Activated naive CD8-positive, alpha-beta T cell treated with anti-CD3 and anti-CD28 coated beads for 36 hours (primary cell): ENCODE data around the gene SSBP3. TPM values are rescaled to one million over a fixed set of nuclear protein-coding genes. Genes with fewer than 3 reads are reported as not detected.
"Not testable (repeated sequence)": the region's sequence is repeated elsewhere in the genome, so short reads cannot be mapped to it uniquely, and the experiment has no call there.

Experiments
- DNase-seq: peaks from one replicate; pipeline ENCODE4 v3.0.0; 2021
- H3K27ac Mint-ChIP-seq: one replicate; pipeline ENCODE4 v1.8.0; 2022; ENCODE audit warnings: mild to moderate bottlenecking, moderate library complexity, mixed read lengths
- H3K27me3 Mint-ChIP-seq: one replicate; pipeline ENCODE4 v1.8.0; 2022; ENCODE audit warnings: mild to moderate bottlenecking, mixed read lengths
- H3K36me3 Mint-ChIP-seq: one replicate; pipeline ENCODE4 v1.8.0; 2021; ENCODE audit warnings: mild to moderate bottlenecking, mixed read lengths
- H3K4me1 Mint-ChIP-seq: one replicate; pipeline ENCODE4 v1.8.0; 2021; ENCODE audit warnings: mixed read lengths
- H3K4me3 Mint-ChIP-seq: one replicate; pipeline ENCODE4 v1.8.0; 2022; ENCODE audit warnings: mild to moderate bottlenecking, moderate library complexity, mixed read lengths
- H3K9me3 Mint-ChIP-seq: one replicate; pipeline ENCODE4 v1.8.0; 2022; ENCODE audit warnings: mixed read lengths
- total RNA-seq, 2 experiments: library from RNA; stranded (reverse); gene quantifications; one replicate each; pipeline ENCODE4 v1.2.3, GENCODE V29; 2021

SSBP3 gene
- total RNA-seq, 2 experiments from 2014 or later, result 62.8 to 65.4 TPM

GRCh38 chr1:54222711-54223110 is 183.5 kb downstream of the SSBP3 start:
- Mint-ChIP-seq H3K27ac (no peak overlapping the region), H3K4me3 (no peak overlapping the region), H3K27me3 (no peaks in the 10 kb centered on the region), H3K9me3 (no peaks in the 10 kb centered on the region), H3K36me3 (peaks cover 6% of the 10 kb centered on the region), H3K4me1 (peaks cover 5% of the 10 kb centered on the region)
- DNase-seq, result no peak

GRCh38 chr1:54221867-54222484 is 184.2 kb downstream of the SSBP3 start:
- Mint-ChIP-seq H3K27me3 (no peaks in the 10 kb centered on the region), H3K27ac (peak overlapping the region; percentile 11), H3K4me3 (no peak overlapping the region), H3K9me3 (no peaks in the 10 kb centered on the region), H3K36me3 (peaks cover 12% of the 10 kb centered on the region), H3K4me1 (peaks cover 4% of the 10 kb centered on the region)
- no peak for DNase-seq

GRCh38 chr1:54221113-54221834 is 184.9 kb downstream of the SSBP3 start:
- Mint-ChIP-seq H3K9me3 (no peaks in the 10 kb centered on the region), H3K27me3 (no peaks in the 10 kb centered on the region), H3K4me3 (no peak overlapping the region), H3K27ac (peak overlapping the region; percentile 64), H3K36me3 (peaks cover 19% of the 10 kb centered on the region), H3K4me1 (peaks cover 7% of the 10 kb centered on the region)
- no peak for DNase-seq

GRCh38 chr1:54220004-54220811 is 186.0 kb downstream of the SSBP3 start:
- no peak for DNase-seq
- peak overlapping the region; percentile 64 for H3K27ac Mint-ChIP-seq
- H3K4me1 Mint-ChIP-seq, result peaks cover 7% of the 10 kb centered on the region
- H3K36me3 Mint-ChIP-seq, result peaks cover 20% of the 10 kb centered on the region
- H3K27me3 Mint-ChIP-seq, result no peaks in the 10 kb centered on the region
- H3K4me3 Mint-ChIP-seq, result no peak overlapping the region
- no peaks in the 10 kb centered on the region for H3K9me3 Mint-ChIP-seq

- H3K4me3 Mint-ChIP-seq, result no peak overlapping the region
- H3K9me3 Mint-ChIP-seq, result no peaks in the 10 kb centered on the region
- no peaks in the 10 kb centered on the region for H3K27me3 Mint-ChIP-seq
- DNase-seq, result no peak
- H3K4me1 Mint-ChIP-seq, result peaks cover 7% of the 10 kb centered on the region
- peak overlapping the region; percentile 64 for H3K27ac Mint-ChIP-seq
- H3K36me3 Mint-ChIP-seq, result peaks cover 20% of the 10 kb centered on the region
These were observed 186.5 kb downstream of the SSBP3 start for GRCh38 chr1:54219688-54220003.

GRCh38 chr1:54218883-54219687 is 187.1 kb downstream of the SSBP3 start:
- Mint-ChIP-seq H3K4me1 (peaks cover 7% of the 10 kb centered on the region), H3K4me3 (no peak overlapping the region), H3K27me3 (no peaks in the 10 kb centered on the region), H3K27ac (peak overlapping the region; percentile 73), H3K36me3 (peaks cover 20% of the 10 kb centered on the region), H3K9me3 (no peaks in the 10 kb centered on the region)
- DNase-seq, result no peak

- no peaks in the 10 kb centered on the region for H3K9me3 Mint-ChIP-seq
- peaks cover 5% of the 10 kb centered on the region for H3K4me1 Mint-ChIP-seq
- no peak for DNase-seq
- H3K36me3 Mint-ChIP-seq, result peaks cover 35% of the 10 kb centered on the region
- H3K4me3 Mint-ChIP-seq, result no peak overlapping the region
- no peak overlapping the region for H3K27ac Mint-ChIP-seq
- no peaks in the 10 kb centered on the region for H3K27me3 Mint-ChIP-seq
These were observed 190.7 kb downstream of the SSBP3 start for GRCh38 chr1:54215523-54215922.

GRCh38 chr1:54212872-54213271 is 193.3 kb downstream of the SSBP3 start:
- H3K4me1 Mint-ChIP-seq, result peaks cover 5% of the 10 kb centered on the region
- no peaks in the 10 kb centered on the region for H3K9me3 Mint-ChIP-seq
- DNase-seq, result no peak
- H3K36me3 Mint-ChIP-seq, result peaks cover 42% of the 10 kb centered on the region
- no peaks in the 10 kb centered on the region for H3K27me3 Mint-ChIP-seq
- no peak overlapping the region for H3K4me3 Mint-ChIP-seq
- no peak overlapping the region for H3K27ac Mint-ChIP-seq

- Mint-ChIP-seq H3K4me1 (peaks cover 12% of the 10 kb centered on the region), H3K36me3 (peaks cover 45% of the 10 kb centered on the region)
- not testable (repeated sequence) for DNase-seq, H3K9me3 Mint-ChIP-seq, H3K27me3 Mint-ChIP-seq, H3K27ac Mint-ChIP-seq, H3K4me3 Mint-ChIP-seq
These were observed 198.3 kb downstream of the SSBP3 start for GRCh38 chr1:54207896-54208295.

- Mint-ChIP-seq H3K9me3 (no peaks in the 10 kb centered on the region), H3K4me1 (peaks cover 17% of the 10 kb centered on the region), H3K27ac (peak overlapping the region; percentile 10), H3K4me3 (no peak overlapping the region), H3K27me3 (no peaks in the 10 kb centered on the region), H3K36me3 (peaks cover 47% of the 10 kb centered on the region)
- DNase-seq, result no peak
These were observed 198.9 kb downstream of the SSBP3 start for GRCh38 chr1:54207287-54207686.

GRCh38 chr1:54204199-54204598 is 202.0 kb downstream of the SSBP3 start:
- Mint-ChIP-seq H3K36me3 (peaks cover 42% of the 10 kb centered on the region), H3K4me3 (no peak overlapping the region), H3K9me3 (no peaks in the 10 kb centered on the region), H3K27ac (no peak overlapping the region), H3K27me3 (no peaks in the 10 kb centered on the region), H3K4me1 (peaks cover 35% of the 10 kb centered on the region)
- DNase-seq, result no peak

- Mint-ChIP-seq H3K36me3 (peaks cover 19% of the 10 kb centered on the region), H3K27me3 (no peaks in the 10 kb centered on the region), H3K4me1 (peaks cover 35% of the 10 kb centered on the region), H3K4me3 (peak overlapping the region; percentile 88), H3K27ac (peak overlapping the region; percentile 86), H3K9me3 (no peaks in the 10 kb centered on the region)
- DNase-seq, result no peak
These were observed 205.6 kb downstream of the SSBP3 start for GRCh38 chr1:54200519-54200997.

GRCh38 chr1:54199765-54200518 is 206.3 kb downstream of the SSBP3 start, which contains the start of the genes CYB5RL and MRPL37:
TSS of gene CYB5RL (minus strand) at chr1:54200030. CDS start at chr1:54195616, 4,414 bp downstream.
TSS of gene MRPL37 (plus strand) at chr1:54200167. CDS start at chr1:54200244, 77 bp downstream.
- Mint-ChIP-seq H3K27ac (peak within 1 kb of the TSS; percentile 86), H3K27me3 (no peaks in the 10 kb centered on the region), H3K4me1 (peaks cover 35% of the 10 kb centered on the region), H3K9me3 (no peaks in the 10 kb centered on the region), H3K4me3 (peak within 1 kb of the TSS; percentile 88), H3K36me3 (peaks cover 13% of the 10 kb centered on the region)
- DNase-seq, result peak; percentile 91
